Measurements from ENCODE around the gene EMP2. TPM values are rescaled to one million over a fixed set of nuclear protein-coding genes. Genes with fewer than 3 reads are reported as not detected.

The EMP2 gene
- total RNA-seq, 4 donors from 2014 or later: 108 to 121 (median 109) TPM

DNA sequence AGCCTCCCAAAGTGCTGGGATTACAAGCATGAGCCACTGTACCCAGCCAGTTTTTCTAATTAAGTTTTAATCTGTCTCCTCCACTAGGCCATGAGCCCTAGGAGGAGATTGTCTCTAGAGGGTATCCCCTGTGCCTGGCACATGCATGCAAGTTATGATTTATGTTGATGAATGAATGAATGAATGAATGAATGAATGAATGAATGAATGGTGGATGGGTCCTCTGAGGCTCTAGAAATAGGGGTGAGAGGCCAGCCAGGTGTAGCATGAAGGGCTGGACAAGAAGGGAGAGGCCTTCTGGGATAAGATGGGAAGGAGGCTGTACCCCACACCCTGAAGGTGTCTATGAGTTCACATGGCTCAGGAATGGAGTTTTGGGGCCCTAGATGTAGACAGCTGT, 48.8 kb downstream of the EMP2 start:
- H3K36me3 ChIP-seq: peaks cover 14 to 99% (median 21%) of the 10 kb centered on the region in 3 donors
- intact Hi-C loops (cut with DNase I): no loop called here

DNA sequence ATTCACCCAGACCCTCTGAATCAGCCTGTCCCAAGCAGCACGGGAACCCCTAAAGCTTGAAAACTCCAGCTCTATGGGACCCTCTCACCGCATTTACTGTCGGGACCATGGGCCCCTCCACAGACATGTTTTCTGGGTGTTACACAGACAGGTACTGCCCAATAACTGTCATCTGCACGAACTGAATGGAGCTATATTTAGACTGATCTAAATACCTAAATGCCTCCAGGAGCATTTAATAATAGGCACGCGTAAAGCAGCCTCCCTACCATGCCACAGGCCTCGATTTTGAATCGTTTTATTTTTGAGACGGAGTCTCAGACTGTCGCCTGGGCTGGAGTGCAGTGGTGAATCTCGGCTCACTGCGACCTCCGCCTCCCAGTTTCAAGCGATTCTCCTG, 49.7 kb downstream of the EMP2 start:
- H3K27ac ChIP-seq: no peak overlapping the region
- DNase-seq: no peak
- 84 to 85% methylated on average over 8 to 14 of the region's 14 CpGs for WGBS, 2 donors
- peaks cover 12 to 99% (median 13%) of the 10 kb centered on the region in 3 donors for H3K36me3 ChIP-seq
- no peaks in the 10 kb centered on the region for H3K27me3 ChIP-seq
- H3K9me3 ChIP-seq: no peaks in the 10 kb centered on the region
- intact Hi-C loops (cut with DNase I): no loop called here
- no peak overlapping the region for H3K4me3 ChIP-seq
- H3K4me1 ChIP-seq: peaks cover 0 to 6% (median 0%) of the 10 kb centered on the region in 3 donors
- TF ChIP-seq, protein P1, sequence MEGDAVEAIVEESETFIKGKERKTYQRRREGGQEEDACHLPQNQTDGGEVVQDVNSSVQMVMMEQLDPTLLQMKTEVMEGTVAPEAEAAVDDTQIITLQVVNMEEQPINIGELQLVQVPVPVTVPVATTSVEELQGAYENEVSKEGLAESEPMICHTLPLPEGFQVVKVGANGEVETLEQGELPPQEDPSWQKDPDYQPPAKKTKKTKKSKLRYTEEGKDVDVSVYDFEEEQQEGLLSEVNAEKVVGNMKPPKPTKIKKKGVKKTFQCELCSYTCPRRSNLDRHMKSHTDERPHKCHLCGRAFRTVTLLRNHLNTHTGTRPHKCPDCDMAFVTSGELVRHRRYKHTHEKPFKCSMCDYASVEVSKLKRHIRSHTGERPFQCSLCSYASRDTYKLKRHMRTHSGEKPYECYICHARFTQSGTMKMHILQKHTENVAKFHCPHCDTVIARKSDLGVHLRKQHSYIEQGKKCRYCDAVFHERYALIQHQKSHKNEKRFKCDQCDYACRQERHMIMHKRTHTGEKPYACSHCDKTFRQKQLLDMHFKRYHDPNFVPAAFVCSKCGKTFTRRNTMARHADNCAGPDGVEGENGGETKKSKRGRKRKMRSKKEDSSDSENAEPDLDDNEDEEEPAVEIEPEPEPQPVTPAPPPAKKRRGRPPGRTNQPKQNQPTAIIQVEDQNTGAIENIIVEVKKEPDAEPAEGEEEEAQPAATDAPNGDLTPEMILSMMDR (IDR thresholded peaks at IDR 0.05): no peak
- TF ChIP-seq POLR2A (IDR thresholded peaks at IDR 0.05): no peak

More for the DNA sequence above, 48.8 kb downstream of the EMP2 start:
- no peak overlapping the region for H3K4me3 ChIP-seq
- TF ChIP-seq POLR2A (IDR thresholded peaks at IDR 0.05): no peak
- TF ChIP-seq, protein P1 (IDR thresholded peaks at IDR 0.05): no peak
- H3K27me3 ChIP-seq: no peaks in the 10 kb centered on the region
- peaks cover 0 to 15% (median 0%) of the 10 kb centered on the region in 3 donors for H3K4me1 ChIP-seq
- no peaks in the 10 kb centered on the region for H3K9me3 ChIP-seq
- DNase-seq: no peak
- H3K27ac ChIP-seq: no peak overlapping the region

DNA sequence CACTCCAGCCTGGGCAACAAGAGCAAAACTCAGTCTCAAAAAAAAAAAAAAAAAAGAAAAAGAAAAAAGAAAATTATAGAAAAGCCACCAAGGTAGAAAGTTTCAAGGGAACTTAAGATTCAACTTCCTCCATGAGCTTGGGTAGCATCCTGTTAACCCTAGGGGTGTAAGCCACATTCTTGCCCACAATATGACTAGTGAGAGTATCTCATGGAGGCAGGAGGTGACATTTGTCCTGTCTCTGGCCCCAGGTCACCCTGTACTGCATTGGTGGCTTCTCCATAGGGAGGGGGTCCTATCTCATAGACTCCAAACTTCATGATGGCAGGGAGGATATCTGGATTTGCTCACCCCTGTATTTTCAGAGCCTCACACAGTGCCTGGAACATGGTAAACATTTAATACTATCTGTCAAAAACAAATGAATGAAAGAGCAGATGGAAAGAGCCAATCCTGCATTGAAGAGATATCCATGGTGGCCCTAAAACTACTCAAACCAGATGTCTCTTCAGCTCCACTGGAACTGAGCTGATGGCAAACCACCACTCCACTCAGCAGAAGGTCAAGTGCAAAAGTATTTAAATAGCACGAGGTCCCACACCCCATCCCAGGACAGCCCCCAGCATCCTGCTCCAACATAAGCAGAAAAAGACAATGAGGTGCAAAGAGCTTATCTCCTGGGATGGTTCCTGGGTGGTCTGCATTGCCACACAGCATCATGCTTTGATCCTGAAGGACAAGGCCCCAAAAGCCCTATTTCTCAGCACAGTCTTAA, 50.3 kb downstream of the EMP2 start:
- H3K27me3 ChIP-seq: no peaks in the 10 kb centered on the region
- peaks cover 0 to 5% (median 0%) of the 10 kb centered on the region in 3 donors for H3K4me1 ChIP-seq
- DNase-seq: no peak
- TF ChIP-seq POLR2A (IDR thresholded peaks at IDR 0.05): no peak
- TF ChIP-seq, protein P1 (IDR thresholded peaks at IDR 0.05): no peak
- no peak overlapping the region for H3K4me3 ChIP-seq
- H3K36me3 ChIP-seq: peaks cover 9 to 99% (median 10%) of the 10 kb centered on the region in 3 donors
- 50 to 89% methylated on average over 1 of the region's 1 CpG for WGBS, 2 donors
- intact Hi-C loops (cut with DNase I): no loop called here
- H3K9me3 ChIP-seq: no peaks in the 10 kb centered on the region
- H3K27ac ChIP-seq: no peak overlapping the region

DNA sequence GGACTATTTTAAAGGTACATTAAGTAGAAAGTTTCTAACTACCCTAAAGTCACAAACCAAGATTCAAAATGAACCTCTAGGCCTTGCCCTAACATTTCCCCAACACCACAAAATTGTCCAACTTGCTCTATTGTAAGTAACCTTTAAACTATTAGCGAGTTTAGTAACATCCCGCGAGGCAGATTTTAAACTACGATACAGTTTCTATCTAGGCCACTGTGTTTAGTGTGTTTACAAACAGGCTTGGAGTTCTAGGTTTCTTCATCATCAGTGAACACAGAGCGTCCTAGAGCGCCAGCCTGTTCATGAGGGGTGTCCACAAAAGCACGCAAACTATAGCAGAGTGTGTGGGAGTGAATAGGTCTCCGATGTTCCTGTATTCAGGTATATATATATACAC, 51.8 kb downstream of the EMP2 start:
- no peak overlapping the region for H3K27ac ChIP-seq
- H3K4me1 ChIP-seq: peaks cover 0 to 5% (median 0%) of the 10 kb centered on the region in 3 donors
- H3K36me3 ChIP-seq: peaks cover 9 to 99% (median 10%) of the 10 kb centered on the region in 3 donors
- H3K9me3 ChIP-seq: no peaks in the 10 kb centered on the region
- no peak overlapping the region for H3K4me3 ChIP-seq
- H3K27me3 ChIP-seq: no peaks in the 10 kb centered on the region
- DNase-seq: no peak
- intact Hi-C loops (cut with DNase I): no loop called here
- 93 to 96% methylated on average over 8 of the region's 8 CpGs for WGBS, 2 donors
- TF ChIP-seq, protein P1 (IDR thresholded peaks at IDR 0.05): no peak
- no peak for TF ChIP-seq POLR2A (IDR thresholded peaks at IDR 0.05)

DNA sequence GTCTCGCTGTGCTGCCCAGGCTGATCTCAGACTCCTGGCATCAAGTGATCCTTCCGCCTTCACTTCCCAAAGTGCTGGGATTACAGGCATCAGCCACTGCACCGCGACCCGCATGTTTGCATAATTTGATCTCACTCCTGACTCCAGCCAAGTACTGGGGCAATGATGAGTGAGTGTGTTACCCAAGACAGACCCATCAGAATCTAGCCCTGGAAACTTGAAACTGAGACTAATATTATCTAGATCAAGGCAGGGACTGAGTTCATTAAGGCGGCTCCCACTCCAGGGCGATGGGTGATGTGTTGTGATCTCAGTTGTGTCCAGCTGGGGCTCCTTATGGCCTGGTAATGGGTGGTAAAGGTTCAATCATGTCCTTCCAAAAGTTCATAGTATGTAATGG, 53.4 kb downstream of the EMP2 start:
- no peaks in the 10 kb centered on the region for H3K9me3 ChIP-seq
- H3K4me1 ChIP-seq: peaks cover 0 to 6% (median 0%) of the 10 kb centered on the region in 3 donors
- H3K4me3 ChIP-seq: no peak overlapping the region
- no peak overlapping the region for H3K27ac ChIP-seq
- H3K27me3 ChIP-seq: no peaks in the 10 kb centered on the region
- TF ChIP-seq POLR2A (IDR thresholded peaks at IDR 0.05): no peak
- TF ChIP-seq, protein P1 (IDR thresholded peaks at IDR 0.05): no peak
- no peak for DNase-seq
- 94 to 95% methylated on average over 7 of the region's 7 CpGs for WGBS, 2 donors
- peaks cover 6 to 90% (median 8%) of the 10 kb centered on the region in 3 donors for H3K36me3 ChIP-seq
- intact Hi-C loops (cut with DNase I): no loop called here

All from esophagus squamous epithelium (tissue), 5 donors.